MM.1S (cell line): ENCODE data around the gene HOXD8.

Experiments used
- DNase-seq: peaks from one replicate; pipeline ENCODE4 v3.0.0-alpha.2; 2015
- H2AFZ ChIP-seq: fragments of 300-600 bp; sonication (generic); 2 replicates; pipeline ENCODE4 v1.6.0; 2016; ENCODE audit warnings: antibody characterized with exemption, low read length
- H3F3A ChIP-seq: fragments of 300-600 bp; sonication (generic); 2 replicates; pipeline ENCODE4 v1.6.1; 2016; ENCODE audit warnings: mild to moderate bottlenecking, antibody characterized with exemption, low read length, moderate library complexity, mixed read lengths; ENCODE audit not compliant: insufficient read depth
- H3K27ac ChIP-seq: fragments of 300-600 bp; sonication (generic); 2 replicates; pipeline ENCODE4 v1.5.1; 2016; ENCODE audit warnings: mild to moderate bottlenecking, low read length
- H3K27me3 ChIP-seq: fragments of 300-600 bp; sonication (generic); replicated peaks from 2 replicates; pipeline ENCODE4 v1.6.0; 2016; ENCODE audit warnings: low read length; ENCODE audit not compliant: insufficient read depth
- H3K36me3 ChIP-seq: fragments of 300-600 bp; sonication (generic); replicated peaks from 2 replicates; pipeline ENCODE4 v1.6.1; 2016; ENCODE audit warnings: mild to moderate bottlenecking, low read length, mixed read lengths; ENCODE audit not compliant: insufficient read depth
- H3K4me1 ChIP-seq: fragments of 300-600 bp; sonication (generic); 2 replicates; pipeline ENCODE4 v1.6.1; 2016; ENCODE audit warnings: low read length, mixed read lengths
- H3K4me2 ChIP-seq: fragments of 300-600 bp; sonication (generic); 2 replicates; pipeline ENCODE4 v1.6.0; 2016; ENCODE audit warnings: low read depth, low read length
- H3K4me3 ChIP-seq: fragments of 300-600 bp; sonication (generic); 2 replicates; pipeline ENCODE4 v1.5.1; 2016; ENCODE audit warnings: low read length, mixed read lengths
- H3K79me2 ChIP-seq: fragments of 300-600 bp; sonication (generic); 2 replicates; pipeline ENCODE4 v1.6.1; 2016; ENCODE audit warnings: mixed run types, low read length, mixed read lengths
- H3K9ac ChIP-seq: fragments of 300-600 bp; sonication (generic); 2 replicates; pipeline ENCODE4 v1.6.1; 2016; ENCODE audit warnings: low read length, mixed read lengths
- H3K9me2 ChIP-seq: fragments of 300-600 bp; sonication (generic); replicated peaks from 2 replicates; pipeline ENCODE4 v1.6.1; 2016; ENCODE audit warnings: mild to moderate bottlenecking, low read length, mixed read lengths; ENCODE audit not compliant: insufficient read depth
- H3K9me3 ChIP-seq: fragments of 300-600 bp; sonication (generic); replicated peaks from 2 replicates; pipeline ENCODE4 v1.6.1; 2016; ENCODE audit warnings: mild to moderate bottlenecking, low read length, mixed read lengths; ENCODE audit not compliant: insufficient read depth
- H4K20me1 ChIP-seq: fragments of 300-600 bp; sonication (generic); 2 replicates; pipeline ENCODE4 v1.6.1; 2016; ENCODE audit warnings: mild to moderate bottlenecking, low read length, moderate library complexity, mixed read lengths; ENCODE audit not compliant: insufficient read depth
- EZH2 ChIP-seq: fragments of 300-600 bp; sonication (generic); optimal IDR thresholded peaks from 2 replicates; pipeline ENCODE3; 2017; ENCODE audit warnings: low read depth, mild to moderate bottlenecking, antibody characterized with exemption, low read length, mixed read lengths
- EZH2phosphoT487 ChIP-seq: fragments of 300-600 bp; sonication (generic); IDR thresholded peaks from 2 replicates; pipeline ENCODE4 v1.6.1; 2018; ENCODE audit warnings: antibody characterized with exemption, low read length
- TF ChIP-seq, protein P1 (sequence below): fragments of 300-600 bp; sonication (generic); IDR thresholded peaks from 2 replicates; pipeline ENCODE4 v1.5.1; 2016; ENCODE audit warnings: antibody characterized with exemption, low read length, mixed read lengths

HOXD8 gene

DNA sequence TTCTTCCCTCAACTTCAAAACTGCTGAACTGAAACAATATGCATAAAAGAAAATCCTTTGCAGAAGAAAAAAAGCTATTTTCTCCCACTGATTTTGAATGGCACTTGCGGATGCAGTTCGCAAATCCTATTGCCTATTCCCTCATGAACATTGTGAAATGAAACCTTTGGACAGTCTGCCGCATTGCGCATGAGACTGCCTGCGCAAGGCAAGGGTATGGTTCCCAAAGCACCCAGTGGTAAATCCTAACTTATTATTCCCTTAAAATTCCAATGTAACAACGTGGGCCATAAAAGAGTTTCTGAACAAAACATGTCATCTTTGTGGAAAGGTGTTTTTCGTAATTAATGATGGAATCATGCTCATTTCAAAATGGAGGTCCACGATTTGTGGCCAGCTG is 8.4 kb downstream of the HOXD8 start:
- Histone ChIP-seq H3K9ac (no peak overlapping the region), H3K27ac (no peak overlapping the region), H3K4me3 (no peak overlapping the region), H3K4me2 (no peak overlapping the region), H3K27me3 (peaks cover 7% of the 10 kb centered on the region; the same call in 1 of the 2 replicates), H4K20me1 (no peaks in the 10 kb centered on the region), H3K4me1 (peaks cover 13% of the 10 kb centered on the region), H3K9me2 (no peaks in the 10 kb centered on the region), H3F3A (no peaks in the 10 kb centered on the region), H3K9me3 (no peaks in the 10 kb centered on the region), H3K79me2 (no peaks in the 10 kb centered on the region), H3K36me3 (no peaks in the 10 kb centered on the region), H2AFZ (no peak overlapping the region)
- no peak for DNase-seq
- no peak for TF ChIP-seq EZH2
- no peak for TF ChIP-seq EZH2phosphoT487
- TF ChIP-seq, protein P1, sequence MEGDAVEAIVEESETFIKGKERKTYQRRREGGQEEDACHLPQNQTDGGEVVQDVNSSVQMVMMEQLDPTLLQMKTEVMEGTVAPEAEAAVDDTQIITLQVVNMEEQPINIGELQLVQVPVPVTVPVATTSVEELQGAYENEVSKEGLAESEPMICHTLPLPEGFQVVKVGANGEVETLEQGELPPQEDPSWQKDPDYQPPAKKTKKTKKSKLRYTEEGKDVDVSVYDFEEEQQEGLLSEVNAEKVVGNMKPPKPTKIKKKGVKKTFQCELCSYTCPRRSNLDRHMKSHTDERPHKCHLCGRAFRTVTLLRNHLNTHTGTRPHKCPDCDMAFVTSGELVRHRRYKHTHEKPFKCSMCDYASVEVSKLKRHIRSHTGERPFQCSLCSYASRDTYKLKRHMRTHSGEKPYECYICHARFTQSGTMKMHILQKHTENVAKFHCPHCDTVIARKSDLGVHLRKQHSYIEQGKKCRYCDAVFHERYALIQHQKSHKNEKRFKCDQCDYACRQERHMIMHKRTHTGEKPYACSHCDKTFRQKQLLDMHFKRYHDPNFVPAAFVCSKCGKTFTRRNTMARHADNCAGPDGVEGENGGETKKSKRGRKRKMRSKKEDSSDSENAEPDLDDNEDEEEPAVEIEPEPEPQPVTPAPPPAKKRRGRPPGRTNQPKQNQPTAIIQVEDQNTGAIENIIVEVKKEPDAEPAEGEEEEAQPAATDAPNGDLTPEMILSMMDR = no peak

DNA sequence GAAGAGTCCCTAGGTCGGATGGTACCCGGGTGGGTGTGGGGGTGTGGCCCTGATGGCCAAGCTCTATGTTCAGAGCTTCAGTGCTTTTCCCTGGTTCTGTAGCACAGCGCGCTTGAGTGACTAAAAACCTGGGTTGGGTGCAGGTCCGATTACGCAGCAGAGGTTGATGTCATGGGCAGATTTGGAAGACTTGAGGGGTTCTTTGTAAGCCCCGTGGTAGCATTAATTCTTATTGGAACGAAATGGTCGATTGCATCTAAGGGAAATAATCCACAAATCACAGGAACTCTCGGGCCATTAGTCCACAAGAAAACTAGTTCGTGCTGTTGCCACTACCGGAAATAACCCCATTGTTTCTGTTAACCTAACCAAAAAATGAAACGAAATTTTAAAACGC is 9.0 kb downstream of the HOXD8 start:
- H3K9ac ChIP-seq = no peak overlapping the region
- H2AFZ ChIP-seq = no peak overlapping the region
- 0 out of 2 replicates have a peak, but pooled peaks cover 6% of the 10 kb centered on the region for H3K27me3 ChIP-seq
- no peaks in the 10 kb centered on the region for H3F3A ChIP-seq
- no peaks in the 10 kb centered on the region for H3K9me3 ChIP-seq
- H3K9me2 ChIP-seq = no peaks in the 10 kb centered on the region
- no peak for DNase-seq
- H4K20me1 ChIP-seq = no peaks in the 10 kb centered on the region
- no peak for TF ChIP-seq EZH2phosphoT487
- H3K4me3 ChIP-seq = no peak overlapping the region
- H3K4me1 ChIP-seq = peaks cover 13% of the 10 kb centered on the region
- H3K4me2 ChIP-seq = no peak overlapping the region
- no peak overlapping the region for H3K27ac ChIP-seq
- H3K36me3 ChIP-seq = no peaks in the 10 kb centered on the region
- no peaks in the 10 kb centered on the region for H3K79me2 ChIP-seq

DNA sequence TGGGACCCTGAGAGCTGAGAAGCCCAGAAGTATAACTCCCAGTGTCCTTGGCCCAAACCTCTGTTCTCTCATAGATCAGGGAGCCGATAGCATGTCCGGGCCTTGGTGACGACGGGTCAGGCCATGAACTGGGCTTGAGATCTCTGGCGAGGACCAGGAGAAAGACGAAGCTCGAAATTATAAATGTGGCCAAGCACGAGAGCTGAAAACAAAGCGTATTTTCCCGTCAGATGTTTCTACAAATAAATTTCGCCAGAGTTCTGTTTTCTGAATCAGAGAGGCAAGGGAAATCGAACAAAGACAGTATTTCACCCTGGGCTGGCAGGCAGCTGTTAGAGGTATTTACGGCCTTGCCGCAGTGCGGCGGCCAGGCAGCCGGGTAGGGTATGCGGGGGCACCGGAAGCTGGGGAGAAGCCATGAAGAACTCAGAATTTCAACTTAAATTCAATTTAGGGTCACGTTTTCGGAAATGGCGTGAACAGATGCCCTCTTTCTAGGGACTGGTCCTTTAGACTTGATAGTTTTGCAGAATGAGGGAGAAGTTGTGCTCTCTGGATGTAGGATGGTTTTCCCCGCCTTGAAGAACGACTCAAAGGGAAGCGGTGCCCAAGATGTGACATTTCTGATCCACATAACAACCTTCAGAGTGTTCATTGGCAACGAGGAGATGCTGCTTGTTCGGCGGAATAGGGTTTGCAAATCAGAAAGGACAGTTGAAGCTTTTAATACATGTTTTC is 9.6 kb downstream of the HOXD8 start:
- Histone ChIP-seq H3K4me1 (peaks cover 13% of the 10 kb centered on the region), H3K36me3 (no peaks in the 10 kb centered on the region), H2AFZ (no peak overlapping the region), H3K27me3 (0 out of 2 replicates have a peak, but pooled peaks cover 6% of the 10 kb centered on the region), H3K9ac (no peak overlapping the region), H3K9me3 (no peaks in the 10 kb centered on the region), H3F3A (no peaks in the 10 kb centered on the region), H3K79me2 (no peaks in the 10 kb centered on the region), H3K27ac (no peak overlapping the region), H3K4me2 (no peak overlapping the region), H4K20me1 (no peaks in the 10 kb centered on the region), H3K9me2 (no peaks in the 10 kb centered on the region), H3K4me3 (no peak overlapping the region)
- no peak for TF ChIP-seq EZH2
- no peak for TF ChIP-seq EZH2phosphoT487
- TF ChIP-seq, protein P1 = no peak
- DNase-seq = no peak
